ENCODE results near the gene PLCB1. TPM values are rescaled to one million over a fixed set of nuclear protein-coding genes. Genes with fewer than 3 reads are reported as not detected.
A peak's percentile ranks its signal among the peaks of the same experiment; 100 is the strongest.

The PLCB1 gene
- total RNA-seq, 1 donor, result 46.5 TPM

DNA sequence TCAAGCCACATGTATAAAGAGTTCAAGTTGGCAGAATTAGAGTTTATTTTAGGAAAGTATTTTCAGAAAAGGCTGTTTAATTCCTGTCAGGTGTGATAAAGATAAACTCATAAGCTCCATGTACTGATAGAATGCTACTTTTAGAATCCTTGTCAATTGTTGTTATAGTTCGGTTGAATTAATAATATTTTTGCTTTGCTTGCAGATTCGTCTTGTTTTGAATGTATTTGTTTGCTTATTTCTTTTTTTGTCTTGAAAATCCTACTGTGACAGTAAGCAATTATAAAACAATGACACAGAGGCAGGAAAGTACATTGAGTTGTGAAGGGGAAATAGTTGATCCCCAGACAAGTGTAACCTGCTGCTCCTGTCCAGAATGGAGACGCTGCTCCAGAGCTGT, 602.9 kb downstream of the PLCB1 start:
- TF ChIP-seq, protein P1, sequence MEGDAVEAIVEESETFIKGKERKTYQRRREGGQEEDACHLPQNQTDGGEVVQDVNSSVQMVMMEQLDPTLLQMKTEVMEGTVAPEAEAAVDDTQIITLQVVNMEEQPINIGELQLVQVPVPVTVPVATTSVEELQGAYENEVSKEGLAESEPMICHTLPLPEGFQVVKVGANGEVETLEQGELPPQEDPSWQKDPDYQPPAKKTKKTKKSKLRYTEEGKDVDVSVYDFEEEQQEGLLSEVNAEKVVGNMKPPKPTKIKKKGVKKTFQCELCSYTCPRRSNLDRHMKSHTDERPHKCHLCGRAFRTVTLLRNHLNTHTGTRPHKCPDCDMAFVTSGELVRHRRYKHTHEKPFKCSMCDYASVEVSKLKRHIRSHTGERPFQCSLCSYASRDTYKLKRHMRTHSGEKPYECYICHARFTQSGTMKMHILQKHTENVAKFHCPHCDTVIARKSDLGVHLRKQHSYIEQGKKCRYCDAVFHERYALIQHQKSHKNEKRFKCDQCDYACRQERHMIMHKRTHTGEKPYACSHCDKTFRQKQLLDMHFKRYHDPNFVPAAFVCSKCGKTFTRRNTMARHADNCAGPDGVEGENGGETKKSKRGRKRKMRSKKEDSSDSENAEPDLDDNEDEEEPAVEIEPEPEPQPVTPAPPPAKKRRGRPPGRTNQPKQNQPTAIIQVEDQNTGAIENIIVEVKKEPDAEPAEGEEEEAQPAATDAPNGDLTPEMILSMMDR (IDR thresholded peaks at IDR 0.05; ENCODE audit: insufficient read depth, low read length), result no peak
- DNase-seq (ENCODE audit: low read depth), result no peak
- H3K4me3 ChIP-seq (ENCODE audit: low read depth, low read length), result no peak overlapping the region

DNA sequence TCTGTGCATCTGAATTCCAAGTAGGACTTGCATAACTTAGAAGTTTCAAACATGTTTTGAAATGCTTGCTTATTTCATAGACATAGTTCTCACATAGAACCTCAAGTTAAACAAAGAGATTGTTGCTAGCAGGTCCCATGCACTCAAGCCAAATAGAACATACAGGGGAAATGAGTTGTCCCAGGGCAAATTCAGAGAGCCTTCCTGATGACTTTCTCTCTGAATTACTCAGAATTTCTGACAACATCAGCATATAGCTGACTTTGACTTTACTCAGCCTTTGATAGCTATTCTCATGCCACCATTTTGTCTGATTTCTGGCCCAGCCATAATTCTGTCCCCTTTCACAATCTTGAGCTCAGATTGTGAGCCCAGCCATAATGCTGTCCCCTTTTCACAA, 603.6 kb downstream of the PLCB1 start:
- DNase-seq (ENCODE audit: low read depth), result no peak
- no peak overlapping the region for H3K4me3 ChIP-seq (ENCODE audit: low read depth, low read length)
- TF ChIP-seq, protein P1 (IDR thresholded peaks at IDR 0.05; ENCODE audit: insufficient read depth, low read length), result no peak

DNA sequence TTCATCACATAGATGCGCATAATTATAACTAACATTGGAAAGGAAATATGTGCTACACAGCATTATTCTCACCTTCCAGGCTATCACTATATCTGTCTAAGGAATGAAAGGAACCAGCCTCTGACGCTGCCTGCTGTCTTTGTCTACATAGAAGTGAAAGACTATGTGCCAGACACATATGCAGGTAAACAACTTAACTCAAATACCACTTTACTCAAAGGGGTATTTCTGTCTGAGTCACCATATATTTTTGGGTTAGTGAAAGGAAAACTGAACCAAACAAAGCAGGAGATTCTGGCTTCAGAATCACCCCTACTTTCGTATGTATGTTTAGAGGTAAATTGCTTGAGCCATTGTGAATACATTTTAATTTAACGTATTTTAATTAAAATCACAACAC, 608.2 kb downstream of the PLCB1 start:
- no peak overlapping the region for H3K4me3 ChIP-seq (ENCODE audit: low read depth, low read length)
- DNase-seq (ENCODE audit: low read depth), result no peak
- TF ChIP-seq, protein P1 (IDR thresholded peaks at IDR 0.05; ENCODE audit: insufficient read depth, low read length), result no peak

DNA sequence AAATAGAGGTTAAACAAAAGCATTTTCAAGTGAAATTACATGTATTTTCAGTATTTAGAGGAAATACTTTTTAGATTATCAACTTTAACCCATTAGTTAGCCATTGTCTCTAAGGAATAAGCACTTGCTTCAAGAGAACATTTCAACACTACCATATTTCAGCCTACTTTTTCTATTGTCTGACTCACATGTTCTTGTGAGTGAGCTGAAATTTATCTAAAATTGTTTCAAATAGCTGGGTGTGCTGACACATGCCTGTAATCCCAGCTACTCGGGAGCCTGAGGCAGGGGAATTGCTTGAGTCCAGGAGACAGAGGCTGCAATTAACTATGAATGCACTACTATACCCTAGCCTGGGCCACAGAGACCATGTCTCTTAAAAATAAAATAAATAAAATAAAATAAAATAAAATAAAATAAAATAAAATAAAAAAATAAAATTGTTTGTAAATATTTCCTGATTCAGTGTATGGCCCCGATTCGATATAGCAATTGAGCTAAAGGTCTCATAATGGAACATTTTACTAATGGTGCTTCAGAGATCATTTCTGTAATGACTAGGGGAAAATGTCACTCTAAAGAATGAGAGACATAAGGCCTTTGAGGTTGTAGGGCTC, 612.3 kb downstream of the PLCB1 start:
- no peak overlapping the region for H3K4me3 ChIP-seq (ENCODE audit: low read depth, low read length)
- TF ChIP-seq, protein P1 (IDR thresholded peaks at IDR 0.05; ENCODE audit: insufficient read depth, low read length), result no peak
- peak; percentile 58 for DNase-seq (ENCODE audit: low read depth)

DNA sequence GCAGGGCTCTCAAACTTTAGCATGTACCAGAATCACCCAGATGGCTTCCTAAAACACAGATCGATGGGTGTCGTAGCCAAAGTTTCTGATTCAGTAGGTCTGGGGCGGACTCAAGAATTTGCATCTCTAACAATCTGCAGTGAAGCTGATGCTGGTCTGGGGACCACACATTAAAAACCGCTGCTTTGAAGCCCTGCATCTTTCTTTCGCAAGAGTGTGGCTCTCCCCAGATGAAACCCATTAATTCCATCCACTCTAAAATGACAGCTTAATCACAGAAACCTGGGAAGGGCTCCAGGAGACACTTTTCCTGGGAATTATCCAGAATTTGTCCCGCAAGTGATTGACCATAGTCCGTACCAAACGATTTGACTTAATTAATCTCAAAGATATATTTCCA, 617.0 kb downstream of the PLCB1 start:
- peak; percentile 60 for DNase-seq (ENCODE audit: low read depth)
- H3K4me3 ChIP-seq (ENCODE audit: low read depth, low read length), result no peak overlapping the region
- TF ChIP-seq, protein P1 (IDR thresholded peaks at IDR 0.05; ENCODE audit: insufficient read depth, low read length), result no peak

DNA sequence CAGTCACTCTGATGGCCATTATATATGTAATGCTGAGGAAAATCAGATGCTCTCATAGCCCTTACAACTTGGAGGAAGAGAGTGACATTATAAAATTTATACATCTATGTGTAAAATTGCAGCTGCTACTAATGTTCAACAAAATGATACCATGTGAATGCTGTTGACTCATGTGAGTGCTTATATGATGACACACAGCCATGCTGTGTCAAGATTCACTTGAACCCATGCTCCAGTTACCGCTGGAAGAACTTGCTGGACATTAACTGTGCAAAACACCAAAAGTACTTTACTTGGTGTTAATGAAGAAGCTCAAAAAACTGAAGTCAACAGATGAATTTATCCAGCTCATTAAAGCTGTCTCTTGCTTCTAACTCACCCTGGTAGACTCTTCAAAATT, 617.9 kb downstream of the PLCB1 start:
- TF ChIP-seq, protein P1 (IDR thresholded peaks at IDR 0.05; ENCODE audit: insufficient read depth, low read length), result no peak
- no peak overlapping the region for H3K4me3 ChIP-seq (ENCODE audit: low read depth, low read length)
- DNase-seq (ENCODE audit: low read depth), result no peak
